ENCODE measurements around the gene DNAJC8.

The DNAJC8 gene

GRCh38 chr1:28264897-28265296 lies 32.1 kb upstream of the DNAJC8 start:
- H3K27ac ChIP-seq: peak overlapping the region; percentile 40
- CTCF ChIA-PET: no interaction called here
- POLR2A ChIA-PET (ENCODE audit: low non-redundant PET): no interaction called here
- DNase-seq (ENCODE audit: low spot score): no peak
- no peak for TF ChIP-seq CTCF (conservative IDR thresholded peaks at IDR 0.05; ENCODE audit: low read depth)

DNA sequence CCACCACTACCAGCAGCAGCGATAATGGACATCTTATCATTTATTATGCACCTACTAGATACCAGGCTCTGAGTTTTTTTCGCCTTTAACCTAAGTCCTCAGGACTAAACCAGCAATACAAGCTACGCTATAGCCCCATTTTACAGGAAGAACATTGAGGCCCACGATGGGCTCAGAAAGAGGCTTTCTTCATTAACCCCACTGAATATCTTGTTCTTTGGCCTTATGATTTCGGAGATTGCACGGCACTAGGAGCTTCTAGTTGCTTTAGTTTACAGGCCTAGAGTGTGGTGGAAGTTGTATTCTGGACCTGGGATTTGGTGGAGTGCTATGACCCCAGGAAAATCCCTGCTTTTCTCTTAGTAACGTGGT lies 28.0 kb upstream of the DNAJC8 start:
- no peak for TF ChIP-seq CTCF (conservative IDR thresholded peaks at IDR 0.05; ENCODE audit: low read depth)
- ChIA-PET POLR2A (ENCODE audit: low non-redundant PET) (interaction anchor here (0.9 kb wide), 1 partner anchor 11 kb away, joined by 3 read pairs; no protein-coding TSS in a partner anchor), CTCF (interaction anchor here (0.5 to 1.5 kb wide), 2 partner anchors 9 to 12 kb away, joined by 3 to 14 read pairs; no protein-coding TSS in a partner anchor)
- peak overlapping the region; percentile 93 for H3K27ac ChIP-seq
- no peak for DNase-seq (ENCODE audit: low spot score)

- POLR2A ChIA-PET (ENCODE audit: low non-redundant PET): interaction anchor here (0.6 to 1.0 kb wide), 4 partner anchors 11 to 109 kb away, joined by 3 to 7 read pairs (median 3); no protein-coding TSS in a partner anchor
Measured at GRCh38 chr1:28259934-28260802, 27.3 kb upstream of the DNAJC8 start.

GRCh38 chr1:28259252-28259933 lies 26.6 kb upstream of the DNAJC8 start, which contains the start of gene SESN2:
TSS of gene SESN2 (plus strand) at chr1:28259518. CDS start at chr1:28259848, 330 bp downstream.
- TF ChIP-seq CTCF (conservative IDR thresholded peaks at IDR 0.05; ENCODE audit: low read depth): no peak
- POLR2A ChIA-PET (ENCODE audit: low non-redundant PET): interaction anchor here (0.6 to 1.0 kb wide), 3 partner anchors 10 to 110 kb away, joined by 3 to 7 read pairs (median 3); no protein-coding TSS in a partner anchor
- peak; percentile 99 for DNase-seq (ENCODE audit: low spot score)
- peak within 1 kb of the TSS; percentile 93 for H3K27ac ChIP-seq
- CTCF ChIA-PET: interaction anchor here (1.5 kb wide), 1 partner anchor 11 kb away, joined by 14 read pairs; no protein-coding TSS in a partner anchor

More at GRCh38 chr1:28259934-28260802, 27.3 kb upstream of the DNAJC8 start:
- no peak for TF ChIP-seq CTCF (conservative IDR thresholded peaks at IDR 0.05; ENCODE audit: low read depth)
- H3K27ac ChIP-seq: peak overlapping the region; percentile 93
- DNase-seq (ENCODE audit: low spot score): peak; percentile 63
- CTCF ChIA-PET: interaction anchor here (0.5 to 1.5 kb wide), 2 partner anchors 10 to 12 kb away, joined by 3 to 14 read pairs; no protein-coding TSS in a partner anchor

- DNase-seq (ENCODE audit: low spot score): no peak
- ChIA-PET CTCF (interaction anchor here (1.7 kb wide), 1 partner anchor 10 kb away, joined by 8 read pairs; no protein-coding TSS in a partner anchor), POLR2A (ENCODE audit: low non-redundant PET) (interaction anchor here (0.5 kb wide), 1 partner anchor 24 kb away, joined by 3 read pairs; no protein-coding TSS in a partner anchor)
- TF ChIP-seq CTCF (conservative IDR thresholded peaks at IDR 0.05; ENCODE audit: low read depth): no peak
- H3K27ac ChIP-seq: peak overlapping the region; percentile 93
Measured at GRCh38 chr1:28258628-28259251, 25.9 kb upstream of the DNAJC8 start.
